ENCODE measurements around the gene HDHD3. TPM values are rescaled to one million over a fixed set of nuclear protein-coding genes. Genes with fewer than 3 reads are reported as not detected.

The HDHD3 gene
- polyA plus RNA-seq, 1 donor (not counting 4 experiments of a cell fraction or from before 2014, with no cell fraction given): 14.7 TPM

DNA sequence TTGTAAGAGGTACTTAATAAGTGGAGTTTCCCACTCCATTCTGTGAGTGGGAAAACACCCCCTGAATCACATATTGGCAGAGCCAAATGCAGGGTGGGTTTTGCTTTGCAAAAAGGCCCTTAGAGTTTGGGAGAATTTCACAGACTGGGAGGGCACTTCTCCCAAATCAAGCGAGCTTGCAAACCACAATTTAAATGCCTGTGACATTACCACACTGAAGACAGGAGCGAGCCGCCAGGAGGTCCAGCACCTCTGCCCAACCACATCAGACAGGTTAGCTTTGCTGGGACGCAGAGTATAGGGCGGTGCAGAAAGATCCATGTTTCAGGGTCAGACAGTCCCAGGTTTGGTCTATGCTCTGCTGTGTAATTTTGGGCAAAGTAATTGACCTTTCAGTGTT is 22.0 kb upstream of the HDHD3 start:
- H4K20me1 ChIP-seq (ENCODE audit: control insufficient read depth, extremely low read depth, insufficient read depth, low read length): no peaks in the 10 kb centered on the region
- no peak for DNase-seq (ENCODE audit: low read depth, low spot score)
- no peak overlapping the region for H3K27ac ChIP-seq (ENCODE audit: control insufficient read depth, insufficient read depth, low read length)
- H3K36me3 ChIP-seq (ENCODE audit: control insufficient read depth in 2 of 2, extremely low read depth in 1 of 2, insufficient read depth in 2 of 2, low read length in 2 of 2): peaks cover 0 to 2% of the 10 kb centered on the region in 2 experiments
- H3K79me2 ChIP-seq (ENCODE audit: control insufficient read depth, insufficient read depth, low read length): no peaks in the 10 kb centered on the region
- H3K9me3 ChIP-seq (ENCODE audit: control insufficient read depth, low read depth, low read length): no peaks in the 10 kb centered on the region
- H3K4me3 ChIP-seq (ENCODE audit: control insufficient read depth in 2 of 3, extremely low read depth in 1 of 3, insufficient read depth in 2 of 3, low read depth in 1 of 3, low read length in 3 of 3): no peak overlapping the region
- FAIRE-seq: no peak
- no peaks in the 10 kb centered on the region for H3K27me3 ChIP-seq (ENCODE audit: control insufficient read depth, extremely low read depth, insufficient read depth, low read length)
- no peak overlapping the region for H3K9ac ChIP-seq (ENCODE audit: control insufficient read depth, extremely low read depth, insufficient read depth, low read length)
- H3K4me2 ChIP-seq (ENCODE audit: control insufficient read depth, extremely low read depth, insufficient read depth, low read depth, low read length): no peak overlapping the region
- peaks cover 25% of the 10 kb centered on the region for H3K4me1 ChIP-seq (ENCODE audit: control insufficient read depth, extremely low read depth, insufficient read depth, low read length)
- no peak overlapping the region for H2AFZ ChIP-seq (ENCODE audit: control insufficient read depth, low read length)
- dilution Hi-C loops (cut with MboI; ENCODE audit: extremely low pct_ligation_motif_present, low sequenced_read_pairs): no loop called here
- no peak for TF ChIP-seq EZH2 (IDR thresholded peaks at IDR 0.05; ENCODE audit: low read length)
- TF ChIP-seq, protein P1, sequence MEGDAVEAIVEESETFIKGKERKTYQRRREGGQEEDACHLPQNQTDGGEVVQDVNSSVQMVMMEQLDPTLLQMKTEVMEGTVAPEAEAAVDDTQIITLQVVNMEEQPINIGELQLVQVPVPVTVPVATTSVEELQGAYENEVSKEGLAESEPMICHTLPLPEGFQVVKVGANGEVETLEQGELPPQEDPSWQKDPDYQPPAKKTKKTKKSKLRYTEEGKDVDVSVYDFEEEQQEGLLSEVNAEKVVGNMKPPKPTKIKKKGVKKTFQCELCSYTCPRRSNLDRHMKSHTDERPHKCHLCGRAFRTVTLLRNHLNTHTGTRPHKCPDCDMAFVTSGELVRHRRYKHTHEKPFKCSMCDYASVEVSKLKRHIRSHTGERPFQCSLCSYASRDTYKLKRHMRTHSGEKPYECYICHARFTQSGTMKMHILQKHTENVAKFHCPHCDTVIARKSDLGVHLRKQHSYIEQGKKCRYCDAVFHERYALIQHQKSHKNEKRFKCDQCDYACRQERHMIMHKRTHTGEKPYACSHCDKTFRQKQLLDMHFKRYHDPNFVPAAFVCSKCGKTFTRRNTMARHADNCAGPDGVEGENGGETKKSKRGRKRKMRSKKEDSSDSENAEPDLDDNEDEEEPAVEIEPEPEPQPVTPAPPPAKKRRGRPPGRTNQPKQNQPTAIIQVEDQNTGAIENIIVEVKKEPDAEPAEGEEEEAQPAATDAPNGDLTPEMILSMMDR (optimal IDR thresholded peaks at IDR 0.05 in 1 of 3, IDR thresholded peaks at IDR 0.05 in 1 of 3, conservative IDR thresholded peaks at IDR 0.05 in 1 of 3; ENCODE audit: extremely low read depth in 1 of 3, insufficient read depth in 2 of 3, low read length in 3 of 3): no peak
- H3K9me1 ChIP-seq (ENCODE audit: control insufficient read depth, extremely low read depth, insufficient read depth, low read length): no peaks in the 10 kb centered on the region

- Histone ChIP-seq H3K4me2 (ENCODE audit: control insufficient read depth, extremely low read depth, insufficient read depth, low read depth, low read length) (no peak overlapping the region), H3K4me3 (ENCODE audit: control insufficient read depth in 2 of 3, extremely low read depth in 1 of 3, insufficient read depth in 2 of 3, low read depth in 1 of 3, low read length in 3 of 3) (no peak overlapping the region), H3K9me1 (ENCODE audit: control insufficient read depth, extremely low read depth, insufficient read depth, low read length) (no peaks in the 10 kb centered on the region), H4K20me1 (ENCODE audit: control insufficient read depth, extremely low read depth, insufficient read depth, low read length) (no peaks in the 10 kb centered on the region), H3K27ac (ENCODE audit: control insufficient read depth, insufficient read depth, low read length) (no peak overlapping the region), H3K36me3 (ENCODE audit: control insufficient read depth in 2 of 2, extremely low read depth in 1 of 2, insufficient read depth in 2 of 2, low read length in 2 of 2) (peaks cover 0 to 3% of the 10 kb centered on the region in 2 experiments), H3K9me3 (ENCODE audit: control insufficient read depth, low read depth, low read length) (no peaks in the 10 kb centered on the region), H3K9ac (ENCODE audit: control insufficient read depth, extremely low read depth, insufficient read depth, low read length) (no peak overlapping the region), H2AFZ (ENCODE audit: control insufficient read depth, low read length) (no peak overlapping the region), H3K79me2 (ENCODE audit: control insufficient read depth, insufficient read depth, low read length) (no peaks in the 10 kb centered on the region), H3K27me3 (ENCODE audit: control insufficient read depth, extremely low read depth, insufficient read depth, low read length) (no peaks in the 10 kb centered on the region), H3K4me1 (ENCODE audit: control insufficient read depth, extremely low read depth, insufficient read depth, low read length) (peaks cover 25% of the 10 kb centered on the region)
- FAIRE-seq (no peak), DNase-seq (ENCODE audit: low read depth, low spot score) (no peak)
- TF ChIP-seq EZH2 (IDR thresholded peaks at IDR 0.05; ENCODE audit: low read length): no peak
- TF ChIP-seq, protein P1 (optimal IDR thresholded peaks at IDR 0.05 in 1 of 3, IDR thresholded peaks at IDR 0.05 in 1 of 3, conservative IDR thresholded peaks at IDR 0.05 in 1 of 3; ENCODE audit: extremely low read depth in 1 of 3, insufficient read depth in 2 of 3, low read length in 3 of 3): no peak
- dilution Hi-C loops (cut with MboI; ENCODE audit: extremely low pct_ligation_motif_present, low sequenced_read_pairs): no loop called here
Observed at GRCh38 chr9:113397203-113397631, 20.4 kb upstream of the HDHD3 start.
